Activated CD8-positive, alpha-beta T cell treated with anti-CD3 and anti-CD28 coated beads for 36 hours (primary cell): Measurements from ENCODE around the gene ANKUB1. TPM values are rescaled to one million over a fixed set of nuclear protein-coding genes. Genes with fewer than 3 reads are reported as not detected.

ENCODE experiments used
- ATAC-seq: fragments of 200-7000 bp; cut with Tn5 transposase; one replicate; pipeline ENCODE4 v1.10.0; 2021; ENCODE audit warnings: mild to moderate bottlenecking, moderate library complexity
- CTCF ChIA-PET: fragments of 350-600 bp; sonication (Branson Sonifier 250); formaldehyde crosslinking; loops from one replicate; lab custom pipeline; 2021; ENCODE audit warnings: antibody characterized with exemption; lab: Charles Lee
- POLR2A ChIA-PET: fragments of 350-600 bp; sonication (Branson Sonifier 250); formaldehyde crosslinking; loops from one replicate; lab custom pipeline; 2021; ENCODE audit warnings: antibody characterized with exemption; lab: Charles Lee
- DNase-seq: peaks from one replicate; pipeline ENCODE4 v3.0.0-alpha.2; 2020
- H3K27ac Mint-ChIP-seq: one replicate; pipeline ENCODE4 v1.8.0; 2021; ENCODE audit warnings: mild to moderate bottlenecking, mixed read lengths
- H3K27me3 Mint-ChIP-seq: one replicate; pipeline ENCODE4 v1.8.0; 2021; ENCODE audit warnings: mixed read lengths
- H3K36me3 Mint-ChIP-seq: one replicate; pipeline ENCODE4 v1.8.0; 2021; ENCODE audit warnings: low read depth, mixed read lengths
- H3K4me1 Mint-ChIP-seq: one replicate; pipeline ENCODE4 v1.8.0; 2021; ENCODE audit warnings: low read depth, mixed read lengths
- H3K4me3 Mint-ChIP-seq: one replicate; pipeline ENCODE4 v1.8.0; 2021; ENCODE audit warnings: mild to moderate bottlenecking, moderate library complexity, mixed read lengths
- H3K9me3 Mint-ChIP-seq: one replicate; pipeline ENCODE4 v1.8.0; 2021; ENCODE audit warnings: mixed read lengths
- intact Hi-C: fragments of 100-400 bp; cut with micrococcal nuclease; formaldehyde crosslinking; loops from one replicate; pipeline ENCODE4 v1.10.0; 2022
- total RNA-seq, 2 experiments: library from RNA; stranded (reverse); gene quantifications; one replicate each; pipeline ENCODE4 v1.2.3, GENCODE V29; 2021
- TF ChIP-seq, protein P1 (sequence below): fragments of 200-600 bp; IDR thresholded peaks from one replicate; pipeline ENCODE4 v1.8.0; 2022; ENCODE audit warnings: antibody characterized with exemption, mild to moderate bottlenecking

The ANKUB1 gene
- total RNA-seq, 2 experiments from 2014 or later, result not detected

DNA sequence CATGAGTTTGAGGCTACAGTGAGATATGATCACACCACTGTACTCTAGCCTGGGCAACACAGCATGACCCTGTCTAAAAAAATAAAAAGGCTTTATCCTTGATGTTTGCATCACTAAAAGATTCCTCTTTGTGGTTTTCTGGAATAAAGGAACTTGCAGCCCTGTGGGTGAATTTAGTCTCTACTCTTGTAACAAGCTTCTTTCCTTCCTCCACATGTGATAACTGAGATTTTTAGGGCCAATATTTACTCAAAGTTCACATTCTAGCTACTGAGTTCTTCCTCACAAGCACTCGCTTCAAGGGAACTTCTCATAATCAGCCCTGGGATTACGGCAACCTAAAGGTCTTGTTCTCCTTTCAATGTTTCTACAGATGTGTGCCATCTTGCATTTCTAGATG, 64.7 kb downstream of the ANKUB1 start:
- ChIA-PET CTCF (interaction anchor here (1.3 kb wide), 2 partner anchors 10 to 25 kb away, joined by 4 to 5 read pairs; partner anchors contain the start of gene COMMD2), POLR2A (interaction anchor here (1.0 to 1.2 kb wide), 2 partner anchors 11 to 25 kb away, joined by 3 read pairs; no protein-coding TSS in a partner anchor)
- peaks cover 3% of the 10 kb centered on the region for H3K36me3 Mint-ChIP-seq
- H3K27me3 Mint-ChIP-seq, result no peaks in the 10 kb centered on the region
- H3K4me1 Mint-ChIP-seq, result no peaks in the 10 kb centered on the region
- H3K27ac Mint-ChIP-seq, result no peak overlapping the region
- intact Hi-C loops, result no loop called here
- TF ChIP-seq, protein P1, sequence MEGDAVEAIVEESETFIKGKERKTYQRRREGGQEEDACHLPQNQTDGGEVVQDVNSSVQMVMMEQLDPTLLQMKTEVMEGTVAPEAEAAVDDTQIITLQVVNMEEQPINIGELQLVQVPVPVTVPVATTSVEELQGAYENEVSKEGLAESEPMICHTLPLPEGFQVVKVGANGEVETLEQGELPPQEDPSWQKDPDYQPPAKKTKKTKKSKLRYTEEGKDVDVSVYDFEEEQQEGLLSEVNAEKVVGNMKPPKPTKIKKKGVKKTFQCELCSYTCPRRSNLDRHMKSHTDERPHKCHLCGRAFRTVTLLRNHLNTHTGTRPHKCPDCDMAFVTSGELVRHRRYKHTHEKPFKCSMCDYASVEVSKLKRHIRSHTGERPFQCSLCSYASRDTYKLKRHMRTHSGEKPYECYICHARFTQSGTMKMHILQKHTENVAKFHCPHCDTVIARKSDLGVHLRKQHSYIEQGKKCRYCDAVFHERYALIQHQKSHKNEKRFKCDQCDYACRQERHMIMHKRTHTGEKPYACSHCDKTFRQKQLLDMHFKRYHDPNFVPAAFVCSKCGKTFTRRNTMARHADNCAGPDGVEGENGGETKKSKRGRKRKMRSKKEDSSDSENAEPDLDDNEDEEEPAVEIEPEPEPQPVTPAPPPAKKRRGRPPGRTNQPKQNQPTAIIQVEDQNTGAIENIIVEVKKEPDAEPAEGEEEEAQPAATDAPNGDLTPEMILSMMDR, result no peak
- DNase-seq (no peak), ATAC-seq (no peak)
- no peaks in the 10 kb centered on the region for H3K9me3 Mint-ChIP-seq
- H3K4me3 Mint-ChIP-seq, result no peak overlapping the region

DNA sequence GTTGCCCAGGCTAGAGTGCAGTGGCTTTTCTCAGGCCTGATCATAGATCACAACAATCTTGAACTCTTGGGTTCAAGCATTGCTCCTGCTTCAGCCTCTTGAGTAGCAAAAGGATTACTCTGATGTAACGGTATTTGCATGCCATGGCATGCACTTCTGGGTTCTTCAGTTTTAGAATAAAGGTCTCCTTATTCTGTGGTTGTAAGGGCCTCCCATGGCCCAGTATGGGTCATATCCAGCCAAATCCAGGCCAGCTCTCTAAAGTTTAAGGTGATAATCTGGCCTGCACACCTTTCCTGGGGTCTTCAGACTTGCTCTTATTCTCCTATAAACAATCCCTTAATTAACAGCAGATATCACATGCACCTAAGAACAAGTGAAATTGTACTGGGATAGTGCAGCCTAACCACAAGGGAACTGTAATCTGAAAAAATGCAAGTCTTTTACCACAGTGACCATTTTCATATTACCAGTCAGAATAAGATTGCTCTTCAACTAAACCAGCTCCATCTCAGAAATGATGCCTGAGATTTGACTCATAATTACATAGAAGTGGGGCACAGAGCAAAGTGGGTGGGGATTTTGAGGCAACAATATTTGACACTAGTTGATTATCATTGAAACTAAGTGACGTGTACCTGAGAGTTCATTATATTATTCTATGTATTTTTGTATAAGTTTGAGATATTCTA, 65.5 kb downstream of the ANKUB1 start:
- Mint-ChIP-seq H3K4me3 (no peak overlapping the region), H3K9me3 (no peaks in the 10 kb centered on the region), H3K27ac (no peak overlapping the region), H3K27me3 (no peaks in the 10 kb centered on the region), H3K36me3 (peaks cover 3% of the 10 kb centered on the region), H3K4me1 (no peaks in the 10 kb centered on the region)
- CTCF ChIA-PET, result interaction anchor here (1.3 to 1.4 kb wide), 3 partner anchors 10 to 81 kb away, joined by 3 to 5 read pairs (median 4); partner anchors contain the start of gene COMMD2
- POLR2A ChIA-PET, result interaction anchor here (1.0 to 1.2 kb wide), 2 partner anchors 12 to 26 kb away, joined by 3 read pairs; no protein-coding TSS in a partner anchor
- TF ChIP-seq, protein P1, result no peak
- intact Hi-C loops, result no loop called here
- DNase-seq, result peak; percentile 9
- peak; percentile 75 for ATAC-seq

DNA sequence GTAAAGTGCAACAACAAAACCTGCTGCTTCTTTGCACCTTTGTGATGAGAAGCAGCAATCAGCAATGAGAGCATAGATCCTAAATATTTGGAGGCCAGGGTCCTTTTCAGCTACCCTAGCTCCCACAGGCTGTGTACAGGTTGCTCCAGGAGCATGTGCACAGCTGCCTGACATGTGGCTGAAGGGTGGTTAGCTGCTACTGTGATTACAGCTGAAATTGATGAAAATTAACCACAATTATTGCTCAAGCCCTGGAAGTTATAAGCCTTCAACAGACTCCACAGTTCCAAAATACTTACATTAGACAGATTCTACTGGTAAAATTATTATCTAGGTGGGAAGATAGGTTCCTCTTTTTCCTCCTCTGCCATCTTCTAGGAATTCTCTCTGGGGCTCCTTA, 68.6 kb downstream of the ANKUB1 start:
- ChIA-PET CTCF (no interaction called here), POLR2A (no interaction called here)

DNA sequence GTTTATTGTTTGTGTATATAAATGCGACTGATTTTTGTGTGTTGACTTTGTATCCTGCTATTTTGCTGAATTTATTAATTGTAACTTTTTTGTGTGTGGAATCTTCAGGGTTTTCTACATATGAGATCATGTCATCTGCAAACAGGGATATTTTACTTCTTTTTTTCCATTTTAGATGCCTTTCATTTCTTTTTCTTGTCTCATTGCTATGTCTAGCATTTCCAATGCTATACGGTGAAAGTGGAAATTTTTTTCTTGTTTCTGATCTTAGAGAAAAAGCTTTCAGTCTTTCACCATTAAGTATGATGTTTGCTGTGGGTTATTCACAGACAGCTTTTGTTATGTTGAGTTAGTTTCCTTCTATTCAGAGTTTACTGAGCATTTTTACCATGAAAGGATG, 71.4 kb downstream of the ANKUB1 start:
- no peaks in the 10 kb centered on the region for H3K4me1 Mint-ChIP-seq
- intact Hi-C loops, result no loop called here
- no peak overlapping the region for H3K27ac Mint-ChIP-seq
- no peak for DNase-seq
- H3K36me3 Mint-ChIP-seq, result peaks cover 3% of the 10 kb centered on the region
- H3K27me3 Mint-ChIP-seq, result peaks cover 2% of the 10 kb centered on the region
- ChIA-PET CTCF (interaction anchor here (1.8 kb wide), 1 partner anchor 51 kb away, joined by 5 read pairs; no protein-coding TSS in a partner anchor), POLR2A (no interaction called here)
- ATAC-seq, result no peak
- TF ChIP-seq, protein P1, result no peak
- no peak overlapping the region for H3K4me3 Mint-ChIP-seq
- H3K9me3 Mint-ChIP-seq, result peaks cover 9% of the 10 kb centered on the region

More for the DNA sequence above, 68.6 kb downstream of the ANKUB1 start:
- Mint-ChIP-seq H3K27ac (no peak overlapping the region), H3K9me3 (peaks cover 9% of the 10 kb centered on the region), H3K36me3 (peaks cover 3% of the 10 kb centered on the region), H3K4me1 (no peaks in the 10 kb centered on the region), H3K4me3 (no peak overlapping the region), H3K27me3 (peaks cover 2% of the 10 kb centered on the region)
- TF ChIP-seq, protein P1, result no peak
- intact Hi-C loops, result no loop called here
- no peak for ATAC-seq
- DNase-seq, result no peak
